Gastrocnemius medialis (tissue), 4 donors: ENCODE data around the gene CNR1. TPM values are rescaled to one million over a fixed set of nuclear protein-coding genes. Genes with fewer than 3 reads are reported as not detected.

Experiments used
- ATAC-seq, 2 donors: fragments of 150-250 bp; one replicate each; pipeline ENCODE4 v1.9.1; 2016
- DNase-seq, 2 donors: peaks; one replicate each; pipeline ENCODE4 v3.0.0-alpha.2; 2019
- H3K27ac ChIP-seq, 4 donors: fragments of 200-600 bp; sonication (generic); 1 replicate in 1 of 4; 2 replicates in 3 of 4; pipeline ENCODE4 v1.5.1; 2016 to 2018; ENCODE audit warnings: mild to moderate bottlenecking in 2 of 4, moderate library complexity in 1 of 4
- H3K27me3 ChIP-seq, 3 donors: fragments of 200-600 bp; sonication (generic) in 2 of 3; 1 replicate in 1 of 3; 2 replicates in 2 of 3; pipeline versions ENCODE4 v1.5.1 to v1.6.0; 2016 to 2019; ENCODE audit warnings: mild to moderate bottlenecking in 1 of 3, moderate library complexity in 1 of 3
- H3K36me3 ChIP-seq, 2 donors: fragments of 200-600 bp; sonication (generic) in 1 of 2; one replicate each; pipeline ENCODE4 v1.5.1; 2017 to 2018
- H3K4me1 ChIP-seq, 2 donors: fragments of 200-600 bp; sonication (generic) in 1 of 2; one replicate each; pipeline ENCODE4 v1.5.1; 2016 to 2017; ENCODE audit warnings: mild to moderate bottlenecking in 2 of 2
- H3K4me3 ChIP-seq, 4 donors: fragments of 200-600 bp; sonication (generic) in 3 of 4; 1 replicate in 1 of 4; 2 replicates in 3 of 4; pipeline ENCODE4 v1.5.1; 2016 to 2019; ENCODE audit warnings: mild to moderate bottlenecking in 2 of 4
- H3K9me3 ChIP-seq, 3 donors: fragments of 200-600 bp; sonication (generic) in 2 of 3; 1 replicate in 1 of 3; 2 replicates in 2 of 3; pipeline ENCODE4 v1.5.1; 2016 to 2019
- CTCF ChIP-seq, 5 experiments: fragments of 450-650 bp in 3 of 5; fragments of 200-600 bp in 2 of 5; sonication (generic) in 2 of 5; IDR thresholded peaks in 4 of 5; conservative IDR thresholded peaks in 1 of 5; 1 replicate in 4 of 5; 2 replicates in 1 of 5; pipeline ENCODE4 v1.5.1; 2016 to 2019; ENCODE audit warnings: antibody characterized with exemption in 5 of 5, mild to moderate bottlenecking in 3 of 5, moderate library complexity in 3 of 5
- POLR2A ChIP-seq, 2 donors: fragments of 450-650 bp; IDR thresholded peaks; one replicate each; pipeline ENCODE4 v1.6.1; 2017; ENCODE audit warnings: antibody characterized with exemption in 2 of 2, mild to moderate bottlenecking in 2 of 2, moderate library complexity in 2 of 2
- in situ Hi-C, 4 donors: fragments of 200-750 bp; cut with MboI; loops; one replicate each; pipeline versions ENCODE4 v1.15.0 to v1.8.0; 2017; ENCODE audit warnings: low sequenced_read_pairs in 4 of 4
- intact Hi-C: fragments of 100-400 bp; cut with DNase I; formaldehyde crosslinking; loops from one replicate; pipeline ENCODE4 v1.15.1; 2023; ENCODE audit warnings: low total_unique reads
- total RNA-seq, 4 donors: library from RNA; depleted of rRNA; stranded (reverse); fragments of >200 nt; gene quantifications; one replicate each; pipeline versions ENCODE4 v1.1.0 to v1.2.3, GENCODE V29; 2016

The CNR1 gene
- total RNA-seq, 4 donors from 2014 or later = 4.9 to 9.4 (median 5.9) TPM

- Histone ChIP-seq H3K27me3 (peaks cover 18 to 35% (median 19%) of the 10 kb centered on the region in 3 donors), H3K27ac (no peak overlapping the region), H3K36me3 (no peaks in the 10 kb centered on the region), H3K4me3 (no peak overlapping the region), H3K9me3 (no peaks in the 10 kb centered on the region), H3K4me1 (peaks cover 0 to 3% of the 10 kb centered on the region in 2 donors)
- TF ChIP-seq POLR2A (IDR thresholded peaks at IDR 0.05) = no peak
- TF ChIP-seq CTCF (IDR thresholded peaks at IDR 0.05 in 4 of 5, conservative IDR thresholded peaks at IDR 0.05 in 1 of 5) = no peak
- ATAC-seq (no peak), DNase-seq (no peak)
- in situ Hi-C loops = no loop called here
- intact Hi-C loops = no loop called here
Measured at GRCh38 chr6:88171312-88171711, 5.2 kb upstream of the CNR1 start.

GRCh38 chr6:88168362-88168761 lies 2.2 kb upstream of the CNR1 start:
- TF ChIP-seq CTCF (IDR thresholded peaks at IDR 0.05 in 4 of 5, conservative IDR thresholded peaks at IDR 0.05 in 1 of 5) = no peak
- TF ChIP-seq POLR2A (IDR thresholded peaks at IDR 0.05) = no peak
- H3K36me3 ChIP-seq = no peaks in the 10 kb centered on the region
- no peak overlapping the region for H3K27ac ChIP-seq
- peaks cover 5 to 9% of the 10 kb centered on the region in 2 donors for H3K4me1 ChIP-seq
- H3K27me3 ChIP-seq = peaks cover 43 to 63% (median 47%) of the 10 kb centered on the region in 3 donors
- no peak for DNase-seq
- intact Hi-C loops (no loop called here), in situ Hi-C loops (no loop called here)
- H3K4me3 ChIP-seq = no peak overlapping the region
- no peaks in the 10 kb centered on the region for H3K9me3 ChIP-seq
- ATAC-seq = no peak

GRCh38 chr6:88167352-88167937 lies 1.3 kb upstream of the CNR1 start:
- ATAC-seq = no peak
- no peak for TF ChIP-seq CTCF (IDR thresholded peaks at IDR 0.05 in 4 of 5, conservative IDR thresholded peaks at IDR 0.05 in 1 of 5)
- TF ChIP-seq POLR2A (IDR thresholded peaks at IDR 0.05) = no peak
- DNase-seq = no peak
- no peaks in the 10 kb centered on the region for H3K9me3 ChIP-seq
- H3K27me3 ChIP-seq = peaks cover 52 to 67% (median 52%) of the 10 kb centered on the region in 3 donors
- peak overlapping the region in 1 of 4 donors; percentile 48 for H3K27ac ChIP-seq
- H3K4me1 ChIP-seq = peaks cover 5 to 9% of the 10 kb centered on the region in 2 donors
- H3K36me3 ChIP-seq = no peaks in the 10 kb centered on the region
- H3K4me3 ChIP-seq = peak overlapping the region; percentile 55 to 63 (median 60)
- in situ Hi-C loops = no loop called here
- intact Hi-C loops = no loop called here

GRCh38 chr6:88166493-88167351 lies 575 bp upstream of the CNR1 start:
- H3K27me3 ChIP-seq = peaks cover 52 to 74% (median 52%) of the 10 kb centered on the region in 3 donors
- H3K4me1 ChIP-seq = peaks cover 5 to 9% of the 10 kb centered on the region in 2 donors
- DNase-seq = no peak
- no peaks in the 10 kb centered on the region for H3K9me3 ChIP-seq
- in situ Hi-C loops = no loop called here
- intact Hi-C loops = no loop called here
- ATAC-seq = no peak
- H3K36me3 ChIP-seq = no peaks in the 10 kb centered on the region
- H3K27ac ChIP-seq = peak overlapping the region; percentile 8 to 57 (median 26)
- peak overlapping the region; percentile 55 to 63 (median 60) for H3K4me3 ChIP-seq
- no peak for TF ChIP-seq POLR2A (IDR thresholded peaks at IDR 0.05)
